ENCODE measurements around the gene NOX1.

DNA sequence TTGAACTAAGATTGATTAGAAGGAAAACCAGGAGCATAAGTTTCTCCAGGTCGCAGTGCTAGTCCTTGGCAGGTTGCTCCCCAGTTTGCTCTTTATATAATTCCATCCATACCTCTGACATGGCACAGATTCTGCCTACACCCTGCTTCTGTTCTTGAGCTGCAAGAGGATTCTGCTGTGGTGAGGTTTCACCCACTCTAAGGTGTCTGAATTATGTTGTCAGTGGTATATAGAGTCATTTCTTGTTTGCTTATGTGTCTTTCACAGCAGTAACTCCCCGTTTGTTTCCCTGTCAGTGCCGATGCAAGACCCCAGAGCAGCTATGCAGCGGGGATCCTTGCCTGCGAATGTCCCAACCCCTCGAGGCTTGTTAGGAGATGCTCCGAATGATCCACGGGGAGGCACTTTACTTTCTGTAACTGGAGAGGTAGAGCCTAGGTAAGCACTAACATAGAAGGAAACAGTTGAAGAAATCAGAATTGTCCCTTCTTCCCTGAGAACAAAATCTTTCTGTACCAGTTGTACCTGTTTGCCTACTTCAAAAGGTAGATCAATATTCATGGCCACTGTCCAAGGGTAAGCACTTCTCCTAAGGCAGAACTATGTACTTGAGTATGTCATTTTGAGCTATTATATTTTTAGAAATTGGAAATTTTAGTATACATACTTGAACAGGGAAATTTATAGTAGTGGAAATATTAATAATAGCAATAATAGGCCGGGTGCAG is 42.8 kb downstream of the NOX1 start:
- TF ChIP-seq, protein P1, sequence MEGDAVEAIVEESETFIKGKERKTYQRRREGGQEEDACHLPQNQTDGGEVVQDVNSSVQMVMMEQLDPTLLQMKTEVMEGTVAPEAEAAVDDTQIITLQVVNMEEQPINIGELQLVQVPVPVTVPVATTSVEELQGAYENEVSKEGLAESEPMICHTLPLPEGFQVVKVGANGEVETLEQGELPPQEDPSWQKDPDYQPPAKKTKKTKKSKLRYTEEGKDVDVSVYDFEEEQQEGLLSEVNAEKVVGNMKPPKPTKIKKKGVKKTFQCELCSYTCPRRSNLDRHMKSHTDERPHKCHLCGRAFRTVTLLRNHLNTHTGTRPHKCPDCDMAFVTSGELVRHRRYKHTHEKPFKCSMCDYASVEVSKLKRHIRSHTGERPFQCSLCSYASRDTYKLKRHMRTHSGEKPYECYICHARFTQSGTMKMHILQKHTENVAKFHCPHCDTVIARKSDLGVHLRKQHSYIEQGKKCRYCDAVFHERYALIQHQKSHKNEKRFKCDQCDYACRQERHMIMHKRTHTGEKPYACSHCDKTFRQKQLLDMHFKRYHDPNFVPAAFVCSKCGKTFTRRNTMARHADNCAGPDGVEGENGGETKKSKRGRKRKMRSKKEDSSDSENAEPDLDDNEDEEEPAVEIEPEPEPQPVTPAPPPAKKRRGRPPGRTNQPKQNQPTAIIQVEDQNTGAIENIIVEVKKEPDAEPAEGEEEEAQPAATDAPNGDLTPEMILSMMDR (conservative IDR thresholded peaks at IDR 0.05; ENCODE audit: low read depth, low read length): no peak
- no peak for TF ChIP-seq EZH2 (IDR thresholded peaks at IDR 0.05; ENCODE audit: borderline replicate concordance, low read depth, low read length, poor library complexity, severe bottlenecking)

Measured in A673 (cell line).